ENCODE results near the gene CTNNBIP1.

DNA sequence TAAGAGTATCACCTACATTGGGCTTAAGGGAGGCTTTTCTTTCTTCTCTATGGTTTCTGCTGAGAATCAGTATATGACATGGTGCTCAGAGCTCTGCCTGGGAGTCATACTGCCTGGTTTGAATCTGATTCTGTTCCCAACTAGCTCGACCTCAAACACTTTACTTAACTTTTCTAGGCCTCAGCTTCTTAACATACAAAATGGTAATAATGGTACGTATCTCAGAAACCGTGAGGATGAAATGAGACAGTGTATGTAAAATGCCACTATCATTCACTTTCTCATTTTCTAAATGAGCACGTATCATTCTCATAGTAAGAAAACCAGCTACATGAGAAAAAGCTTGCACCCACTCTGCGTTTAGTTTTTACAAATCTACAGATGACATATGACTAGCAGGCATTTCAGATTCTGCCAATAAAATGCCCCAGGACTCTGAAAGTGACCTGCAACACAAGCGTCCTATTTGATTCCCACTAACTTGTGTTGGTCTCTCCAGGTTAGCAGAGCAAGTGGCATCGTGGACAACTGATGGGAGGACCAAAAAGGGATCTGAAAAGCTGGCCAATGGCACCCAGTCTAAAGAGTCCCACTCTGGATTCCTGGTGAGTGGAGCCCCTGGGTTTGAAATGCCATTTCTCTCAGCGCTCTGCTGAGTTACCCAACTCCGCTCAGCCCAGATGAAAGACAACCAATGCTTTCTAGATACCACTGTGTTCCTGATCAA, 6.1 kb downstream of the CTNNBIP1 start:
- TF ChIP-seq SP1 (IDR thresholded peaks at IDR 0.05; ENCODE audit: low read depth): no peak
- no peak for TF ChIP-seq EZH2phosphoT487 (IDR thresholded peaks at IDR 0.05; ENCODE audit: borderline replicate concordance)
- no peak for TF ChIP-seq POLR2A (IDR thresholded peaks at IDR 0.05; ENCODE audit: borderline replicate concordance, extremely low read depth, insufficient read depth, insufficient read length)
- no peak for TF ChIP-seq EZH2 (IDR thresholded peaks at IDR 0.05)
- no peak for TF ChIP-seq CBX3 (IDR thresholded peaks at IDR 0.05; ENCODE audit: low read depth)

Data from HCT116 (cell line).